Gastroesophageal sphincter (tissue), 4 donors: ENCODE data around the gene SFSWAP. TPM values are rescaled to one million over a fixed set of nuclear protein-coding genes. Genes with fewer than 3 reads are reported as not detected.

Experiments used
- ATAC-seq: fragments of 150-250 bp; one replicate; pipeline ENCODE4 v1.9.1; 2016; ENCODE audit warnings: mild to moderate bottlenecking, moderate library complexity
- H3K27ac ChIP-seq, 4 donors: fragments of 200-600 bp; sonication (generic) in 3 of 4; 1 replicate in 3 of 4; 2 replicates in 1 of 4; pipeline ENCODE4 v1.5.1; 2016 to 2019
- H3K27me3 ChIP-seq: fragments of 200-600 bp; sonication (generic); one replicate; pipeline ENCODE4 v1.5.1; 2019
- H3K36me3 ChIP-seq, 2 donors: fragments of 200-600 bp; sonication (generic); one replicate each; pipeline ENCODE4 v1.5.1; 2019; ENCODE audit warnings: control low read depth in 1 of 2
- H3K4me1 ChIP-seq, 3 donors: fragments of 200-600 bp; sonication (generic); 1 replicate in 2 of 3; 2 replicates in 1 of 3; pipeline ENCODE4 v1.5.1; 2016 to 2019; ENCODE audit warnings: control low read depth in 2 of 3
- H3K4me3 ChIP-seq, 2 donors: fragments of 200-600 bp; sonication (generic); one replicate each; pipeline ENCODE4 v1.5.1; 2019; ENCODE audit warnings: mild to moderate bottlenecking in 1 of 2, moderate library complexity in 1 of 2
- H3K9me3 ChIP-seq, 3 donors: fragments of 200-600 bp; sonication (generic); one replicate each; pipeline ENCODE4 v1.5.1; 2017 to 2019; ENCODE audit warnings: control low read depth in 2 of 3
- EP300 ChIP-seq: sonication (generic); formaldehyde crosslinking; IDR thresholded peaks from one replicate; pipeline ENCODE4 v1.6.1; 2017; ENCODE audit warnings: antibody characterized with exemption, mild to moderate bottlenecking
- POLR2A ChIP-seq, 2 donors: fragments of 450-650 bp; IDR thresholded peaks; one replicate each; pipeline ENCODE4 v1.6.1; 2017; ENCODE audit warnings: antibody characterized with exemption in 2 of 2, mild to moderate bottlenecking in 2 of 2, moderate library complexity in 1 of 2
- POLR2AphosphoS5 ChIP-seq: sonication (generic); formaldehyde crosslinking; IDR thresholded peaks from one replicate; pipeline ENCODE4 v1.6.1; 2017; ENCODE audit warnings: antibody characterized with exemption
- WGBS, 2 donors: methylation state at CpG; one replicate each; pipeline ENCODE4 v1.1.5; 2018; ENCODE audit warnings: low coverage in 1 of 2; 5-methylcytosine and 5-hydroxymethylcytosine counted together
- total RNA-seq, 4 donors: library from RNA; depleted of rRNA; stranded (reverse); fragments of >200 nt; gene quantifications; one replicate each; pipeline ENCODE4 v1.1.0, GENCODE V29; 2016
- TF ChIP-seq, protein P1 (sequence below), 4 experiments: fragments of 200-600 bp in 2 of 4; fragments of 450-650 bp in 2 of 4; sonication (generic) in 1 of 4; IDR thresholded peaks; one replicate each; pipeline ENCODE4 v1.5.1; 2017 to 2019; ENCODE audit warnings: antibody characterized with exemption in 4 of 4, mild to moderate bottlenecking in 2 of 4, moderate library complexity in 2 of 4

The SFSWAP gene
- total RNA-seq, 4 donors from 2014 or later = 22.4 to 50.4 (median 32.5) TPM

DNA sequence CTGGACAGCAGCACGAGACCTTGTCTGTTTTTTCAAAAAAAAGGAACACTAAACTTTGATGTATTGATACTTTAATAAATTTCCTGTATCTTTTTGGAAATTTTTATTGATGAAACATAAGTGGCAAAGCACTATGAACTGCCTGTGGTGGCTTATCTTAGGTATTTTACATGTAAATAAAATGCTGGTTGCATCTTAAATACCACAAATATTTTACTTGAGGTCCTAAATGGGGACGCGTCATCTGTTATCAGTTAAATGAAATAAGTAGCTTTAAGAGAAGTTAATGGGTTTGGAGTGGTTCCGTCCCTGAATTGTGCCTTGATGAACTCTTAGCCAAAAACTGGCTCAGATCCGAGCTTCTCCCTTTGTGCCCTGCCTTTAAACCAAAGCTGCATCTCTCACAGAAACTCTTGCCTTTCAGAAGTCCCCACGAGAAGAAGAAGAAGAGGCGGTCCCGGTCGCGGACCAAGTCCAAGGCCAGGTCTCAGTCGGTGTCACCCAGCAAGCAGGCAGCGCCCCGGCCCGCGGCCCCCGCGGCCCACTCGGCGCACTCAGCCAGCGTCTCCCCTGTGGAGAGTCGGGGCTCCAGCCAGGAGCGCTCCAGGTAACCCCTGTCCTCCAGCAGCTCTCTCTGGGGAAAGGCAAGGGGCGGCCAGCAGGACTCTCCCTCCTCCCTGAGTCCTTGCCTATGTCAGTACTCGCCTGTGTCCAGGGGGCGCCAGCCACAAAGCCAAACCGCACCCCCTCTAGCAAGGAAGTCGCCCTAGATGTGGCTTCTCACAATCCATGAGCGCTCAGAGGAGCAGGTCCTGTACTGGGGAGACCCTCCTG is 86.1 kb downstream of the SFSWAP start:
- H3K27me3 ChIP-seq = no peaks in the 10 kb centered on the region
- no peaks in the 10 kb centered on the region for H3K4me1 ChIP-seq
- H3K4me3 ChIP-seq = no peak overlapping the region
- TF ChIP-seq, protein P1, sequence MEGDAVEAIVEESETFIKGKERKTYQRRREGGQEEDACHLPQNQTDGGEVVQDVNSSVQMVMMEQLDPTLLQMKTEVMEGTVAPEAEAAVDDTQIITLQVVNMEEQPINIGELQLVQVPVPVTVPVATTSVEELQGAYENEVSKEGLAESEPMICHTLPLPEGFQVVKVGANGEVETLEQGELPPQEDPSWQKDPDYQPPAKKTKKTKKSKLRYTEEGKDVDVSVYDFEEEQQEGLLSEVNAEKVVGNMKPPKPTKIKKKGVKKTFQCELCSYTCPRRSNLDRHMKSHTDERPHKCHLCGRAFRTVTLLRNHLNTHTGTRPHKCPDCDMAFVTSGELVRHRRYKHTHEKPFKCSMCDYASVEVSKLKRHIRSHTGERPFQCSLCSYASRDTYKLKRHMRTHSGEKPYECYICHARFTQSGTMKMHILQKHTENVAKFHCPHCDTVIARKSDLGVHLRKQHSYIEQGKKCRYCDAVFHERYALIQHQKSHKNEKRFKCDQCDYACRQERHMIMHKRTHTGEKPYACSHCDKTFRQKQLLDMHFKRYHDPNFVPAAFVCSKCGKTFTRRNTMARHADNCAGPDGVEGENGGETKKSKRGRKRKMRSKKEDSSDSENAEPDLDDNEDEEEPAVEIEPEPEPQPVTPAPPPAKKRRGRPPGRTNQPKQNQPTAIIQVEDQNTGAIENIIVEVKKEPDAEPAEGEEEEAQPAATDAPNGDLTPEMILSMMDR (IDR thresholded peaks at IDR 0.05) = no peak
- no peak for TF ChIP-seq POLR2AphosphoS5
- TF ChIP-seq POLR2A (IDR thresholded peaks at IDR 0.05) = no peak
- TF ChIP-seq EP300 = no peak
- no peaks in the 10 kb centered on the region for H3K9me3 ChIP-seq
- peaks cover 0 to 94% of the 10 kb centered on the region in 2 donors for H3K36me3 ChIP-seq
- 87 to 91% methylated on average over 5 to 6 of the region's 28 CpGs for WGBS, 2 donors
- no peak for ATAC-seq
- H3K27ac ChIP-seq = no peak overlapping the region

DNA sequence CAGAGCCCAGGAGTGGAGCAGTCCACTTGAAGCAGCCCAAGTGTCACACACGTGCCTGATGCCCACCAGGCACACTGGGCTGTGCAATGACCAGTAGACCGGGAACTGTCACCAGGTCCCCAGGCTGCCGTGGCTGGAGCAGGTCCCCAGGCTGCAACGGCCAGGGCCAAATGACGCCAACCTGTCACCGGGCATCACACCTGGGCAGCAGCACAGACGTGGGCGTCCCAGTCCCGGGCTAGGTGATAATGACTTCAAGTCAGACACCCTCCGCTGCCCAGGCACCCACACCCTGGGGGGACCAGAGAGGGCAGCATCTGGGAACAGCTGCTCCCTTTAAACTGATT is 86.7 kb downstream of the SFSWAP start:
- ATAC-seq = no peak
- 100% methylated on average over 1 of the region's 10 CpGs; no CpG with 5 or more reads in 1 of the 2 donors for WGBS, 2 donors
- Histone ChIP-seq H3K36me3 (peaks cover 0 to 94% of the 10 kb centered on the region in 2 donors), H3K27me3 (no peaks in the 10 kb centered on the region), H3K27ac (no peak overlapping the region), H3K9me3 (no peaks in the 10 kb centered on the region), H3K4me3 (no peak overlapping the region), H3K4me1 (no peaks in the 10 kb centered on the region)
- TF ChIP-seq EP300 (no peak), POLR2A (IDR thresholded peaks at IDR 0.05) (no peak), POLR2AphosphoS5 (no peak)
- TF ChIP-seq, protein P1 (IDR thresholded peaks at IDR 0.05) = no peak

DNA sequence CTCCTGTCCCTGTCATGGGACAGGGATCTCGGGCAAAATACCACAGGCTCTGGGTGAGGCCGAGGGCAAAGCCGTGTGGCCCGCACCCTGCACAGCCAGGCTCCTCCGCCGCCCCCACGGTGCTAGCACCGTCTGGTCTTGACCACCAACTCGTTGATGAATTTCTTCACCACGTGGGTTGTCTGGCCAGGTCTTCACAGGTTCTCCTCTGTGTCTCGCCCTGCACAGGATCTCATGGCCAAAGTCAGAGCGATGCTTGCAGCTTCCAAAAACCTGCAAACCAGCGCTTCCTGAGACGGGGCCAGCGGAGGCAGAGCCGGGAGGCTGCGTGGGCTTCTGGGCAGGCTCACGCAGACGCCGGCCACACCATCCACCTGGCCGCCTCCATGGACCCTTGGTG is 88.3 kb downstream of the SFSWAP start:
- Histone ChIP-seq H3K4me1 (peaks cover 0 to 5% (median 4%) of the 10 kb centered on the region in 3 donors), H3K27ac (no peak overlapping the region), H3K36me3 (peaks cover 0 to 81% of the 10 kb centered on the region in 2 donors), H3K9me3 (no peaks in the 10 kb centered on the region), H3K4me3 (no peak overlapping the region), H3K27me3 (no peaks in the 10 kb centered on the region)
- TF ChIP-seq EP300 (no peak), POLR2A (IDR thresholded peaks at IDR 0.05) (no peak), POLR2AphosphoS5 (no peak)
- TF ChIP-seq, protein P1 (IDR thresholded peaks at IDR 0.05) = no peak
- ATAC-seq = no peak
- WGBS, 2 donors = 81 to 89% methylated on average over 3 to 9 of the region's 21 CpGs

DNA sequence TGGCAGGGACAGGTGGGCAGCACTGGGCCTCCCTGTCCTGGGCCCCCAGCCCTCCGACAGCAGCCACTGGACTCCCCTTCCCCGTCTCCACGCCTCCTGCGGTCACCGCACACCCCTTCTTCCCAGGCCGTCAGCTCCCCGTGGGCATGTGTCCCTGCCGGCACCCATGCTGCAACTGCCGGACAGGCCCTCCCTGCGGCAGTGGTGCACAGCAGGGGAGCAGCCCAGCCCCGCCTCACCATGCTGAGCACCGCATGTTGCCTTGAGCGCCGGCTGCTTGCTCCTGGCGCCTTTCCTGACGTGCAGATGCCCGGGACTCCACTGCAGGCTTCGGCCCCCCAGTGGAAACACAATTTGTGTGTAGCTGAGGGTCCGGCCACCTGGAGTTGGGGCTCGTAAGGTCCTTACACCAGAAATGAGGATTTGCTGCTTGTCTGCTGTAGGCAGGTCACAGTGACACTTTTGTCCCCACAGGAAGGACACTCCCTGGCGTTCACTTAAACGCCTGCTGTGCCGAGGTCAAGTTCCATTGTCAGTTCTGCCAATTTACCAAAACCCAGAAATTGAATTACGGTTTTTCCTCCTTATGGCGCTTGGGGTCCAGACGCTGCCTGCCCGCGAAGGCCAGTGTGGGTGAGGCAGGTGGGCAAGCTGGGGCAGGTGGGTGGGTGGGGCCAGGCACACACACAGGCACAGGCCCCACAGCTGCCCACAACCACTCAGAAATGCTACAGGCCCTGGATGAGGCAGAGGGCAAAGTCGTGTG is 89.1 kb downstream of the SFSWAP start:
- WGBS, 2 donors = 87 to 100% methylated on average over 2 to 6 of the region's 29 CpGs
- peaks cover 0 to 10% (median 4%) of the 10 kb centered on the region in 3 donors for H3K4me1 ChIP-seq
- H3K9me3 ChIP-seq = no peaks in the 10 kb centered on the region
- TF ChIP-seq POLR2AphosphoS5 (no peak), POLR2A (IDR thresholded peaks at IDR 0.05) (no peak), EP300 (no peak)
- TF ChIP-seq, protein P1 (IDR thresholded peaks at IDR 0.05) = no peak
- H3K27me3 ChIP-seq = no peaks in the 10 kb centered on the region
- no peak overlapping the region for H3K4me3 ChIP-seq
- no peak for ATAC-seq
- no peak overlapping the region for H3K27ac ChIP-seq
- peaks cover 0 to 73% of the 10 kb centered on the region in 2 donors for H3K36me3 ChIP-seq
